ENCODE results near the gene AGPS.

Gene AGPS

DNA sequence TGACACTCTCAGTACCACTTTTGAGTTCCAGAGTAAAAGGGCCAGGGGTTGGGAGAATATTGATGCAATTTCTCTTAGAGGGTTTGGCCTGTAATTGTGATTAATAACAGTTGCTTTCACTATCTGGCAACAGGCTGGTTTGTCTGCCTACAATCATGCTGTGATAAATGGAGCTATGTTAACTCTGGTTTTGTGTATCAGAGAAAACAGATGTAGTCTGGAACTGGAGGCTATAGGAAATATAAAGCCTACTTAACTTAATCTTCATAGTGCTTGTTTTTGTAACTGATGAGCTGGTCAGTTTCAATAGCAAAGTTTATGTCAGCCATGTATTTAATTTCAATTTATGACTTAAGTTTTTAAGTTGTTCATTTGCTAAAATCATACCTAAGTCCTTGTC, 138.0 kb downstream of the AGPS start:
- H3K9me3 Mint-ChIP-seq, result no peaks in the 10 kb centered on the region
- H3K27me3 Mint-ChIP-seq, result no peaks in the 10 kb centered on the region
- no peak overlapping the region for H3K27ac Mint-ChIP-seq (ENCODE audit: low read depth)
- peaks cover 8% of the 10 kb centered on the region for H3K36me3 Mint-ChIP-seq (ENCODE audit: insufficient read depth)
- H3K4me3 Mint-ChIP-seq, result no peak overlapping the region
- no peaks in the 10 kb centered on the region for H3K4me1 Mint-ChIP-seq
- DNase-seq (ENCODE audit: low spot score in 2 of 2) (no peak), ATAC-seq (replicated peaks; ENCODE audit: extremely low read depth, poor library complexity, severe bottlenecking) (no peak)

- Mint-ChIP-seq H3K9me3 (no peaks in the 10 kb centered on the region), H3K27me3 (no peaks in the 10 kb centered on the region), H3K4me1 (no peaks in the 10 kb centered on the region), H3K27ac (ENCODE audit: low read depth) (no peak overlapping the region), H3K4me3 (no peak overlapping the region), H3K36me3 (ENCODE audit: insufficient read depth) (peaks cover 8% of the 10 kb centered on the region)
- ATAC-seq (replicated peaks; ENCODE audit: extremely low read depth, poor library complexity, severe bottlenecking) (no peak), DNase-seq (ENCODE audit: low spot score in 2 of 2) (no peak)
These were observed 139.1 kb downstream of the AGPS start for GRCh38 chr2:177531706-177532105.

GRCh38 chr2:177532567-177532966, 140.0 kb downstream of the AGPS start:
- Mint-ChIP-seq H3K9me3 (no peaks in the 10 kb centered on the region), H3K4me1 (no peaks in the 10 kb centered on the region), H3K4me3 (no peak overlapping the region), H3K36me3 (ENCODE audit: insufficient read depth) (peaks cover 8% of the 10 kb centered on the region), H3K27ac (ENCODE audit: low read depth) (no peak overlapping the region), H3K27me3 (no peaks in the 10 kb centered on the region)
- DNase-seq (ENCODE audit: low spot score in 2 of 2), result no peak
- ATAC-seq (replicated peaks; ENCODE audit: extremely low read depth, poor library complexity, severe bottlenecking), result no peak

DNA sequence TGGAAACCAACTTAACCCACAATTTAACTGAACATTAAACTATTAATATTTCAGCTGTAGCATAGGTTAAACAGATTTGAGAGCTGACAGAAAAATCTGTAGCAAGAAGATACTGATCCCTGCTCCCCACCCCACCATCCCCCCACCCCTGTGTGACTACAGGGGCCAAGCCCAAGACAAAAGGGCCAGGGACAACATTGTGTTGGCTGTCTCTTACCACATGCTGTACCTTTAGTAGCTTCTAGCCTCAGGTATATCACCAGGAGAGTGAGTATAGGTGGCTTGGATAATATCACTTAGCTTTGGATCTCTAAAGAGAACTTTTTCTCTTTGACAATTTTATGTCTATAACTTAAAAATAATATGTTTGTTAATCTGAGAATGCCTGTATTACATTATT, 140.7 kb downstream of the AGPS start:
- ATAC-seq (replicated peaks; ENCODE audit: extremely low read depth, poor library complexity, severe bottlenecking) (no peak), DNase-seq (ENCODE audit: low spot score in 2 of 2) (no peak)
- Mint-ChIP-seq H3K4me3 (no peak overlapping the region), H3K9me3 (no peaks in the 10 kb centered on the region), H3K27ac (ENCODE audit: low read depth) (no peak overlapping the region), H3K27me3 (no peaks in the 10 kb centered on the region), H3K4me1 (no peaks in the 10 kb centered on the region), H3K36me3 (ENCODE audit: insufficient read depth) (peaks cover 5% of the 10 kb centered on the region)

GRCh38 chr2:177535000-177535399, 142.4 kb downstream of the AGPS start:
- H3K27ac Mint-ChIP-seq (ENCODE audit: low read depth), result no peak overlapping the region
- DNase-seq (ENCODE audit: low spot score in 2 of 2), result no peak
- H3K4me1 Mint-ChIP-seq, result no peaks in the 10 kb centered on the region
- no peak overlapping the region for H3K4me3 Mint-ChIP-seq
- H3K9me3 Mint-ChIP-seq, result no peaks in the 10 kb centered on the region
- peaks cover 7% of the 10 kb centered on the region for H3K36me3 Mint-ChIP-seq (ENCODE audit: insufficient read depth)
- no peaks in the 10 kb centered on the region for H3K27me3 Mint-ChIP-seq
- no peak for ATAC-seq (replicated peaks; ENCODE audit: extremely low read depth, poor library complexity, severe bottlenecking)

DNA sequence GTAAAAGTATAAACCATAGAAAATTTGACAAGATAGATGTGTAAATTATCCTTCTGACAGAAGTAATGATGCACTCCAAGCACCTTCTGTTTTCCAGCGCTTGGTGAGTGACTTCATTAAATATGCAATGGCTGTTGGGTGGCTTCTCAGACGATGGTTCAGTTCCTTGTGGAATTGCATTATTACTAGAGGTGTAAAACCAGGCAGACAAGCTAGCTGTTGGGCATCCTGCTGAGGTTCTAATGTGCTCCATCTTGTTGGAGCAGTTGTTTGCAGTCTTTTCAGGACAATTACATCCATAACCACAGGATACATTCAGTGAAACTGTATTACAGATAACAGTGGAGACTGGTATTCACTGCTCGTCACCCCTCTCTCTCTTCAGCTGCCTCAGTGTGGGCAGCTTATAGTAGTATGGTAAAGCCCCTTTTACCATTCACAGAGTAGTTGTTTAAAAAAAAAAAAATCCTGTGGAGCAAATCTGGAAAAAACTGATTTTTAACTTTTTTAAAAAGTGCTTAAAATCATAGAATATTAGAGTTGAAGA, 143.5 kb downstream of the AGPS start:
- no peak overlapping the region for H3K27ac Mint-ChIP-seq (ENCODE audit: low read depth)
- no peaks in the 10 kb centered on the region for H3K9me3 Mint-ChIP-seq
- DNase-seq (ENCODE audit: low spot score in 2 of 2) (no peak), ATAC-seq (replicated peaks; ENCODE audit: extremely low read depth, poor library complexity, severe bottlenecking) (no peak)
- H3K4me3 Mint-ChIP-seq, result no peak overlapping the region
- peaks cover 7% of the 10 kb centered on the region for H3K36me3 Mint-ChIP-seq (ENCODE audit: insufficient read depth)
- no peaks in the 10 kb centered on the region for H3K27me3 Mint-ChIP-seq
- no peaks in the 10 kb centered on the region for H3K4me1 Mint-ChIP-seq

- ATAC-seq (replicated peaks; ENCODE audit: extremely low read depth, poor library complexity, severe bottlenecking) (no peak), DNase-seq (ENCODE audit: low spot score in 2 of 2) (no peak)
- no peaks in the 10 kb centered on the region for H3K4me1 Mint-ChIP-seq
- no peak overlapping the region for H3K27ac Mint-ChIP-seq (ENCODE audit: low read depth)
- H3K27me3 Mint-ChIP-seq, result no peaks in the 10 kb centered on the region
- H3K9me3 Mint-ChIP-seq, result no peaks in the 10 kb centered on the region
- H3K4me3 Mint-ChIP-seq, result no peak overlapping the region
- H3K36me3 Mint-ChIP-seq (ENCODE audit: insufficient read depth), result peaks cover 7% of the 10 kb centered on the region
These were observed 144.6 kb downstream of the AGPS start for GRCh38 chr2:177537213-177537612.

DNA sequence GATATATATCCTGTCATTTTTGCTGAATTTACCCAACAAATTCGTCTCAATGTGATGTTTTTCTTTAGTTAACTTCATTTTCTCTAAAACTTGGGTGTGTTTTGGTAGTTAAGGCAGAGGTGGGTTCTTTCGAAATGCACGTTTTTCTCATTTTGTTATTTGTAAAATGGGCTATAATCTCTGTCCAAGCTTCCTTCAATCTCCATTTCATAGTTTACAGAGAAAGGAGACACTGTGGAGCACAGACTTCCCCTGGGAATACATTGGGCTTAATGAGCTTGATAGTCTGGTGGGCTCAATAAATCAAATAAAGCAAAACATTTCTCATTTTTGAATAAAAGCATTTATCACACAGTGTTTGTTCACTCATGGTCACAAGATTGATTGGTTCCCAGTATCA, 145.1 kb downstream of the AGPS start:
- peaks cover 7% of the 10 kb centered on the region for H3K36me3 Mint-ChIP-seq (ENCODE audit: insufficient read depth)
- DNase-seq (ENCODE audit: low spot score in 2 of 2), result no peak
- no peaks in the 10 kb centered on the region for H3K27me3 Mint-ChIP-seq
- no peaks in the 10 kb centered on the region for H3K4me1 Mint-ChIP-seq
- no peak overlapping the region for H3K4me3 Mint-ChIP-seq
- ATAC-seq (replicated peaks; ENCODE audit: extremely low read depth, poor library complexity, severe bottlenecking), result no peak
- no peak overlapping the region for H3K27ac Mint-ChIP-seq (ENCODE audit: low read depth)
- H3K9me3 Mint-ChIP-seq, result no peaks in the 10 kb centered on the region

DNA sequence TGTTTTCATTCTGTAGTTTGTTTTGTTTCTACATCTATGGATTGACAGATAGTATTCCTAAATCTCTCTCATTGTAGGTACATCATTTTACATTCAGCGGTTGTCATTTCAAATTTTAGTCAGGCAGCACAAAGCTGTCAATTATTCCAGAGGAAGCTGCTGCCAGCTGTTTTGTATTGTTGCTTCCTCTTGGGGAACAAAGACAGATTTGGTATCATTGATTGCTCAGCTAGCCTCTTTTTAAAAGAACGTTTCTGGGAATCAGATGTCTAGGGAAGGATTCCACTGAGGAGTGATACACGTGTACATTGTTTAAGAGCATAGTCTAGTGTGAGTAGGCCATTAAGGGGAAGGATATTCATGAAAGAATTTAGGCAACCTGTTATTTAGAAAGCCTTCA, 145.8 kb downstream of the AGPS start:
- Mint-ChIP-seq H3K4me3 (no peak overlapping the region), H3K27me3 (no peaks in the 10 kb centered on the region), H3K36me3 (ENCODE audit: insufficient read depth) (peaks cover 7% of the 10 kb centered on the region), H3K9me3 (no peaks in the 10 kb centered on the region), H3K27ac (ENCODE audit: low read depth) (no peak overlapping the region), H3K4me1 (no peaks in the 10 kb centered on the region)
- DNase-seq (ENCODE audit: low spot score in 2 of 2) (no peak), ATAC-seq (replicated peaks; ENCODE audit: extremely low read depth, poor library complexity, severe bottlenecking) (no peak)

- H3K4me3 Mint-ChIP-seq, result no peak overlapping the region
- H3K27ac Mint-ChIP-seq (ENCODE audit: low read depth), result no peak overlapping the region
- H3K36me3 Mint-ChIP-seq (ENCODE audit: insufficient read depth), result peaks cover 3% of the 10 kb centered on the region
- ATAC-seq (replicated peaks; ENCODE audit: extremely low read depth, poor library complexity, severe bottlenecking) (no peak), DNase-seq (ENCODE audit: low spot score in 2 of 2) (no peak)
- no peaks in the 10 kb centered on the region for H3K27me3 Mint-ChIP-seq
- no peaks in the 10 kb centered on the region for H3K9me3 Mint-ChIP-seq
- no peaks in the 10 kb centered on the region for H3K4me1 Mint-ChIP-seq
These were observed 147.7 kb downstream of the AGPS start for GRCh38 chr2:177540283-177540682.

- Mint-ChIP-seq H3K9me3 (no peaks in the 10 kb centered on the region), H3K4me3 (no peak overlapping the region), H3K36me3 (ENCODE audit: insufficient read depth) (peaks cover 3% of the 10 kb centered on the region), H3K27ac (ENCODE audit: low read depth) (no peak overlapping the region), H3K27me3 (no peaks in the 10 kb centered on the region), H3K4me1 (no peaks in the 10 kb centered on the region)
- ATAC-seq (replicated peaks; ENCODE audit: extremely low read depth, poor library complexity, severe bottlenecking) (no peak), DNase-seq (ENCODE audit: low spot score in 2 of 2) (no peak)
These were observed 148.9 kb downstream of the AGPS start for GRCh38 chr2:177541258-177541991.

DNA sequence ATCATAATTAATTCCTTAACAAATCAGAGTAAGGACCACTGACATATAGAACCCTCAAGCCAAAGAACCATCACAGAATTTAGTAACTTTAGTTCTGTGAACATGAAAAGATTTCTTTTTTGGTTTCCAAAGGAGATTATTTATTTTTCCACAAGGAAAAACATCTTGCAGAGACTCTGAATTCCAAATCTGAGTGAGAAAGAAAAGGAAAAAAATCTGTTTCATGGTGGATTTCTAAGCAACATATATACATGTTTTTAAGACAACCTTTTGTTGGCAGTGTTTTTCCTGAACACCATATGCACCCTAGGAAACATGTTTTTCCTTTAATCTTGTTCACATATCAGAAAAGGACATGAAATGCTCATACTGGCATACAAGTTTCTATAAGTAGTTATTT, 149.8 kb downstream of the AGPS start:
- Mint-ChIP-seq H3K4me1 (no peaks in the 10 kb centered on the region), H3K9me3 (no peaks in the 10 kb centered on the region), H3K4me3 (no peak overlapping the region), H3K27me3 (no peaks in the 10 kb centered on the region), H3K27ac (ENCODE audit: low read depth) (no peak overlapping the region), H3K36me3 (ENCODE audit: insufficient read depth) (peaks cover 3% of the 10 kb centered on the region)
- ATAC-seq (replicated peaks; ENCODE audit: extremely low read depth, poor library complexity, severe bottlenecking) (no peak), DNase-seq (ENCODE audit: low spot score in 2 of 2) (no peak)

- Mint-ChIP-seq H3K27me3 (no peaks in the 10 kb centered on the region), H3K4me1 (no peaks in the 10 kb centered on the region), H3K9me3 (no peaks in the 10 kb centered on the region), H3K36me3 (ENCODE audit: insufficient read depth) (peaks cover 3% of the 10 kb centered on the region), H3K27ac (ENCODE audit: low read depth) (no peak overlapping the region), H3K4me3 (no peak overlapping the region)
- ATAC-seq (replicated peaks; ENCODE audit: extremely low read depth, poor library complexity, severe bottlenecking) (no peak), DNase-seq (ENCODE audit: low spot score in 2 of 2) (no peak)
These were observed 150.6 kb downstream of the AGPS start for GRCh38 chr2:177543007-177543760.
